ENCODE measurements around the gene USP24. TPM values are rescaled to one million over a fixed set of nuclear protein-coding genes. Genes with fewer than 3 reads are reported as not detected.

USP24 gene
- total RNA-seq, 1 donor from 2014 or later, result 19.7 TPM

- DNase-seq (ENCODE audit: low read depth), result no peak
- no peak overlapping the region for H3K4me3 ChIP-seq (ENCODE audit: low read depth, low read length)
These were observed 165.3 kb downstream of the USP24 start for GRCh38 chr1:55049914-55050278.

DNA sequence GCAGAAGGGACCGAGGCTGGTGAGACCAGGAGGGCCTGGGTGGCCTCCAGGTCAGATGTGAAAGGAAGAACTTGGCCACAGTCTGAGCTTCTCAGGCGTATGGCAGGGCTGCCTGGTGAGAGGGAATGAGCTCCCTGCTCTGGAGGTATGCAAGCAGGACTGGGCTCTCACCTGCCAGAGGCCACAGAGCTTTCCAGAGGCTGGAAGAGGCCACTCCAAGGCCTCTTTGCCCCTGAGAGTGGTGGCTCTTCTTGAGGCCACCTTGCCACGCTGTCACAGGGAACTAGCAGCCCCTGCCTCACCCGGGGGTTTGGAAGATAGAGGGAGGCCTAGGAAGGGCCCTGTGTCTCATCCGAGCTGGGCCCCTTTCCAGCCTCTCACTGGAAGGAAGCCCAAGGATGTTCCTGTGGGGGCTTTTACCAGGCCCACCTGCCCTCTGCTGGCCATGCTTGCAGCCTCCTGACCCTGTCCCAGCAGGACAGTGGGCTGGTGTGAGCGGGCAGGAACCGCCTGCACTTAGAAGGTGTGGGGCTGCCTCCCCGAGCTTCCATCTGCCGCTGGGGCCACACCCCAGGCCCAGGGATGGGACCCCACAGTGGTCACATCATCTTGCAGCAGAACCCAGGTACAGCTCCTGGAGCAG lies 165.8 kb downstream of the USP24 start:
- TF ChIP-seq CTCF (conservative IDR thresholded peaks at IDR 0.05; ENCODE audit: low read depth, low read length), result no peak
- no peak for DNase-seq (ENCODE audit: low read depth)
- H3K4me3 ChIP-seq (ENCODE audit: low read depth, low read length), result no peak overlapping the region

More at GRCh38 chr1:55049914-55050278, 165.3 kb downstream of the USP24 start:
- TF ChIP-seq CTCF (conservative IDR thresholded peaks at IDR 0.05; ENCODE audit: low read depth, low read length), result no peak

DNA sequence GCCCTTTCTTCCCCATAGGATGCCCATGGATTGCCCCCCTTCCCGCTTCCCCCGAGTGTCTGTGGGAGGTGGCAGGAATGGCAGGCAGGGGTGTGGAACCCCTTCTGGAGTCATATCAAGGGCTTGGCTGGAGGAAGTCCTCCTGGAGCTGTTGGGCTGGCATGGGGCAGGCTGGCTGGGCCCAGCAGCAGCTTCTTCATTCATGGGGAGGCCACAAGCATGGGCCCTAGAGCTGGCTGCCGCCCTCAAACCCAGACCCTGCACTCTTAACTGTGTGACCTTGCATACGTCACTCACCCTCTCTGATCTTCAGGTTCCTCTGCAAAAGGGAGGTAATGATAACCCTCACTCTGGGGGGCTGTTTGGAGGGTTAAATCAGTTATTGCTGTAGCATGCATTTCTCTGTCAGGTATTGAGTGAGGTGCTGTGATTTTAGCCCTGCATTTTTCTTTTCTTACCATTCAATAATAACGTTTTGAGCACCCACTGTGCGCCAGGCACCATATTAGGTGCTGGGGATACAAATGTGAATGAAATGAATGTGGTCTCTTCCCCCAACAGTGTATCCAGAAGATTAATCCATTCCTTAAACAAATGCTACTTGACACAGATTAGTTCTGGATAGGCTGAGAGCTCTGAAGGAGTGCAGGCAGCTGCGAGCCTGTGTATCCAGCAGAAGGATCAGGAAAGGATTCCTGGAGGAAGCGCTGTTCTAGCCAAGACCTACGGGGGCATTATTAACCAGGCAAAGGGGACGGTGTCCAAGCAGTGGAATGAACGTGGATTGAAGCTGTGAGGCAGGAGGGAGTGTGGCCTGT lies 166.5 kb downstream of the USP24 start:
- DNase-seq (ENCODE audit: low read depth), result no peak
- no peak overlapping the region for H3K4me3 ChIP-seq (ENCODE audit: low read depth, low read length)
- TF ChIP-seq CTCF (conservative IDR thresholded peaks at IDR 0.05; ENCODE audit: low read depth, low read length), result no peak

DNA sequence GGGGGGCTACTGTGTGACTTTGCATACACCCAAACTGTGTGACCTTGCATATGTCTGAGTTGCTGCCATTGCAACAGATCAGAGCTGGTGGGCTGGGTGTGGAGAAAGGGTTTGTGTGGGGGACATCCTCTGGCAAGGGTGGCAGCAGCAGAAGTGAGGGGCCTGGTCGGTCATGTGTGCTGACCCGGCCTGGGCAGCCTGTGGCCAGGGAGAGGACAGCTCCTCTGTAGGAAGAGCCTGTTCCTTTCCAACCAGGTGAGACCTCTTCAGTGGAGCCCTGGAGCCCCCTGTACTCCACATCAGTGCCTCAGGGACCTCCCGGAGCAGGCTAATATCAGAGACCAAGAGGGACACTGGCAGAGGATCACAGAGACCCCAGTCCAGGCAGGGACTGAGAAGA lies 167.6 kb downstream of the USP24 start:
- no peak for TF ChIP-seq CTCF (conservative IDR thresholded peaks at IDR 0.05; ENCODE audit: low read depth, low read length)
- H3K4me3 ChIP-seq (ENCODE audit: low read depth, low read length), result no peak overlapping the region
- DNase-seq (ENCODE audit: low read depth), result no peak

- TF ChIP-seq CTCF (conservative IDR thresholded peaks at IDR 0.05; ENCODE audit: low read depth, low read length), result no peak
- no peak overlapping the region for H3K4me3 ChIP-seq (ENCODE audit: low read depth, low read length)
- no peak for DNase-seq (ENCODE audit: low read depth)
These were observed 168.3 kb downstream of the USP24 start for GRCh38 chr1:55046871-55047270.

- no peak for TF ChIP-seq CTCF (conservative IDR thresholded peaks at IDR 0.05; ENCODE audit: low read depth, low read length)
- no peak overlapping the region for H3K4me3 ChIP-seq (ENCODE audit: low read depth, low read length)
- no peak for DNase-seq (ENCODE audit: low read depth)
These were observed 169.7 kb downstream of the USP24 start for GRCh38 chr1:55045430-55045829.

Measured in epithelial cell of proximal tubule (primary cell).